ENCODE measurements around the gene RHOT1. TPM values are rescaled to one million over a fixed set of nuclear protein-coding genes. Genes with fewer than 3 reads are reported as not detected.

The RHOT1 gene
- total RNA-seq, 1 experiment from 2014 or later = 39.2 TPM

DNA sequence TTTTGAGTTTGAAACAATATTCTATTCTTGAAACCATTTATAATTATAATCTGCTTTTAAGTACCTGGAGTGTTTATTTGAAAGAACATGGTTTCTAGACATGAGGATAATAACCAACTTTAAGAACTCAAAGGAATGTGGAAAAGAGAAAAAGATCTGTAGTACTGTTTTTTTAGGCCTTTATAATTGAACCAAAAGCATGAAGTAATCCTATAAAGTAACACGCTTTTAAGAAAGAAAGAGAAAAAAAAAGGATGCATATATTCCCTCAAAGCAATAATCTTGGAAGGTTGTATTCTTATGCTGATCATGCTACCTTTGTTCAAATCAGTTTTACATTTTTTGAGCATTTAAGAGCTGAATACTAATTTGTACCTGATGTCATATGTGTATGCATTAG lies 69.4 kb downstream of the RHOT1 start:
- no TSS peak for BruUV-seq (replicated peaks)
- POLR2A ChIA-PET = no interaction called here
- TF ChIP-seq TCF7L2 (IDR thresholded peaks at IDR 0.05; ENCODE audit: low read depth, low read length) (no peak), POLR2AphosphoS5 (IDR thresholded peaks at IDR 0.05; ENCODE audit: low read depth, low read length) (no peak), SIN3A (IDR thresholded peaks at IDR 0.05; ENCODE audit: borderline replicate concordance, insufficient read depth, low read depth, low read length) (no peak)
- TF ChIP-seq, protein P1, sequence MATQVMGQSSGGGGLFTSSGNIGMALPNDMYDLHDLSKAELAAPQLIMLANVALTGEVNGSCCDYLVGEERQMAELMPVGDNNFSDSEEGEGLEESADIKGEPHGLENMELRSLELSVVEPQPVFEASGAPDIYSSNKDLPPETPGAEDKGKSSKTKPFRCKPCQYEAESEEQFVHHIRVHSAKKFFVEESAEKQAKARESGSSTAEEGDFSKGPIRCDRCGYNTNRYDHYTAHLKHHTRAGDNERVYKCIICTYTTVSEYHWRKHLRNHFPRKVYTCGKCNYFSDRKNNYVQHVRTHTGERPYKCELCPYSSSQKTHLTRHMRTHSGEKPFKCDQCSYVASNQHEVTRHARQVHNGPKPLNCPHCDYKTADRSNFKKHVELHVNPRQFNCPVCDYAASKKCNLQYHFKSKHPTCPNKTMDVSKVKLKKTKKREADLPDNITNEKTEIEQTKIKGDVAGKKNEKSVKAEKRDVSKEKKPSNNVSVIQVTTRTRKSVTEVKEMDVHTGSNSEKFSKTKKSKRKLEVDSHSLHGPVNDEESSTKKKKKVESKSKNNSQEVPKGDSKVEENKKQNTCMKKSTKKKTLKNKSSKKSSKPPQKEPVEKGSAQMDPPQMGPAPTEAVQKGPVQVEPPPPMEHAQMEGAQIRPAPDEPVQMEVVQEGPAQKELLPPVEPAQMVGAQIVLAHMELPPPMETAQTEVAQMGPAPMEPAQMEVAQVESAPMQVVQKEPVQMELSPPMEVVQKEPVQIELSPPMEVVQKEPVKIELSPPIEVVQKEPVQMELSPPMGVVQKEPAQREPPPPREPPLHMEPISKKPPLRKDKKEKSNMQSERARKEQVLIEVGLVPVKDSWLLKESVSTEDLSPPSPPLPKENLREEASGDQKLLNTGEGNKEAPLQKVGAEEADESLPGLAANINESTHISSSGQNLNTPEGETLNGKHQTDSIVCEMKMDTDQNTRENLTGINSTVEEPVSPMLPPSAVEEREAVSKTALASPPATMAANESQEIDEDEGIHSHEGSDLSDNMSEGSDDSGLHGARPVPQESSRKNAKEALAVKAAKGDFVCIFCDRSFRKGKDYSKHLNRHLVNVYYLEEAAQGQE (IDR thresholded peaks at IDR 0.05; ENCODE audit: insufficient read depth in 1 of 2, low read depth in 2 of 2, low read length in 1 of 2) = no peak
- TF ChIP-seq, protein P2, sequence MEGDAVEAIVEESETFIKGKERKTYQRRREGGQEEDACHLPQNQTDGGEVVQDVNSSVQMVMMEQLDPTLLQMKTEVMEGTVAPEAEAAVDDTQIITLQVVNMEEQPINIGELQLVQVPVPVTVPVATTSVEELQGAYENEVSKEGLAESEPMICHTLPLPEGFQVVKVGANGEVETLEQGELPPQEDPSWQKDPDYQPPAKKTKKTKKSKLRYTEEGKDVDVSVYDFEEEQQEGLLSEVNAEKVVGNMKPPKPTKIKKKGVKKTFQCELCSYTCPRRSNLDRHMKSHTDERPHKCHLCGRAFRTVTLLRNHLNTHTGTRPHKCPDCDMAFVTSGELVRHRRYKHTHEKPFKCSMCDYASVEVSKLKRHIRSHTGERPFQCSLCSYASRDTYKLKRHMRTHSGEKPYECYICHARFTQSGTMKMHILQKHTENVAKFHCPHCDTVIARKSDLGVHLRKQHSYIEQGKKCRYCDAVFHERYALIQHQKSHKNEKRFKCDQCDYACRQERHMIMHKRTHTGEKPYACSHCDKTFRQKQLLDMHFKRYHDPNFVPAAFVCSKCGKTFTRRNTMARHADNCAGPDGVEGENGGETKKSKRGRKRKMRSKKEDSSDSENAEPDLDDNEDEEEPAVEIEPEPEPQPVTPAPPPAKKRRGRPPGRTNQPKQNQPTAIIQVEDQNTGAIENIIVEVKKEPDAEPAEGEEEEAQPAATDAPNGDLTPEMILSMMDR (IDR thresholded peaks at IDR 0.05) = no peak
- no peak for DNase-seq (ENCODE audit: low read depth, low spot score)
- no peak for ATAC-seq
- in situ Hi-C loops (cut with HindIII; ENCODE audit: low pct_unique_long_range_greater_than_20kb, low sequenced_read_pairs) (no loop called here), intact Hi-C loops (cut with micrococcal nuclease; ENCODE audit: unreplicated experiment) (no loop called here)
- CTCF ChIA-PET = no interaction called here
- Histone ChIP-seq H3K9me3 (ENCODE audit: control insufficient read depth, insufficient read depth, low read depth, low read length) (no peaks in the 10 kb centered on the region), H3K27me3 (ENCODE audit: control insufficient read depth, insufficient read depth, low read length) (no peaks in the 10 kb centered on the region), H3K27ac (ENCODE audit: low read length) (no peak overlapping the region), H3K4me3 (ENCODE audit: low read depth in 2 of 2, low read length in 2 of 2) (no peak overlapping the region), H3K36me3 (ENCODE audit: control insufficient read depth, insufficient read depth, low read length) (peaks cover 8% of the 10 kb centered on the region; the same call in 1 of the 2 replicates), H3K4me1 (ENCODE audit: control insufficient read depth, insufficient read depth, low read length) (no peaks in the 10 kb centered on the region)

DNA sequence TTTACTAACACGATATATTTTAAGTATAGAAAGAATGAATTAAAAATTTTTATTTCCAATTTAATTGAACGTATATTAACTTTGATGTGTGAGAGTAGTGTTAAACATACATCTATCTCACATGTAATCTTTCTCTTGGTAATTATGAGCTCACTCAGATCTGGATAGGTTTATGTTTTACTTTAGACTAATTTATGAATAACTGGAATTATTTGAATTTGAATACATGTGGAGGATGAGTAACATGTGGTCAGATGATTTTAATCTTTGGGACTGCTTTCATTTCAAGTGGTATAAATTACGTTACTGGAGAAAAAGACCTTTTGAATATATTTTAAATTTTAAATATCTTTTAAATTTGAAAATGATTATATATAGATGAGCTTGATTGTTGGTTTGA lies 73.4 kb downstream of the RHOT1 start:
- Histone ChIP-seq H3K36me3 (ENCODE audit: control insufficient read depth, insufficient read depth, low read length) (peaks cover 2% of the 10 kb centered on the region; the same call in 1 of the 2 replicates), H3K27ac (ENCODE audit: low read length) (no peak overlapping the region), H3K4me3 (ENCODE audit: low read depth in 2 of 2, low read length in 2 of 2) (no peak overlapping the region), H3K9me3 (ENCODE audit: control insufficient read depth, insufficient read depth, low read depth, low read length) (no peaks in the 10 kb centered on the region), H3K4me1 (ENCODE audit: control insufficient read depth, insufficient read depth, low read length) (no peaks in the 10 kb centered on the region), H3K27me3 (ENCODE audit: control insufficient read depth, insufficient read depth, low read length) (no peaks in the 10 kb centered on the region)
- no peak for DNase-seq (ENCODE audit: low read depth, low spot score)
- in situ Hi-C loops (cut with HindIII; ENCODE audit: low pct_unique_long_range_greater_than_20kb, low sequenced_read_pairs) (no loop called here), intact Hi-C loops (cut with micrococcal nuclease; ENCODE audit: unreplicated experiment) (no loop called here)
- BruUV-seq (replicated peaks) = no TSS peak
- ChIA-PET POLR2A (no interaction called here), CTCF (no interaction called here)
- no peak for ATAC-seq
- TF ChIP-seq, protein P2 (IDR thresholded peaks at IDR 0.05) = no peak
- TF ChIP-seq TCF7L2 (IDR thresholded peaks at IDR 0.05; ENCODE audit: low read depth, low read length) (no peak), POLR2AphosphoS5 (IDR thresholded peaks at IDR 0.05; ENCODE audit: low read depth, low read length) (no peak), SIN3A (IDR thresholded peaks at IDR 0.05; ENCODE audit: borderline replicate concordance, insufficient read depth, low read depth, low read length) (no peak)
- TF ChIP-seq, protein P1 (IDR thresholded peaks at IDR 0.05; ENCODE audit: insufficient read depth in 1 of 2, low read depth in 2 of 2, low read length in 1 of 2) = no peak

Data from Panc1 (cell line).